GM19035 (cell line): ENCODE data around the gene FMNL2.
"Not testable (repeated sequence)": the region's sequence is repeated elsewhere in the genome, so short reads cannot be mapped to it uniquely, and the experiment has no call there.

Experiments
- ATAC-seq: cut with Tn5 transposase; IDR thresholded peaks from one replicate; pipeline ENCODE4 v1.9.1; 2021; ENCODE audit not compliant: unreplicated experiment

The FMNL2 gene

DNA sequence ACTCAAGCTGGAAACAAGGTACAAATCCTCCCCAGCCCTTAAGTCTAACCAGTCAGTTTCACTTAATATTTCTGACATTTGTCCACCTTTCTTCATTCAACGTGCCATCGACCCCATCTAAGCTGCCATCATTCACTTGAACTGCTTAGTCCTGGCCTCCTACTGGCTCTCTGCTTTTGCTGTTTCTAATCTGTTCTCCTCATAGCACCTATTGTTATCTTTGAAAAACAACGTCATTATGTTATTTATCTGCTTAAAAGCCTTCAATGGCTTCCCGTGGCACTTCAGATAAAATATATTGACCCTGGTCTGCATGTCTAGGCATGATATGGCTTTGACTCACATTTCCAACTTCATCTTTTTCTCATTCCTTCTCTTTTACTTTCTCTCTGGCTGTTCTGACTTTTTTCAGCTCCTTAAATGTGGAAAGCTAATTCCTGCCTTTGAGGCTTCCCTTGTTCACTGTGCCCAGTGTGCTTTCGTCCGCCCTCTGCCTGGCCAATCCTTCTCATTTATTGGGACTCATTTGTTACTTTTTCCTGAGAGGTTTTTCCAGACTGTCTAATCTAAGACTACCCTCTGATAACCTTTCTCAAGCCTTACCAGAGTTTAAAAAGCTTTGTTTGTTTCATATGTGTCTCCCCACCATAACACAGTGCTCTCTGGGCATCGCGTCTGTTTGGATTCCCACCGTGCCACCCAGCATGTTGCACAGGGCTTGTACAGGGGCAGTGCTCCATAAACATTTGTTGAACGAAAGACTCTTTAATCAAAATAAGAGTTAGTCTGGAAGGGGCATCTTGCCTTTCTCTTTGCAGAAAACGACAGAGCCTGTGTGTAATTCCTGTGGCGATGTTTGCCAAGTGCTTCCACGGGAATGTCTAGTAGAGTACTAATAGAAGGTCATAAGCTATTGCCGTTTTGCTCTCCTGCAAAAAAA is 183.9 kb downstream of the FMNL2 start:
- ATAC-seq: no peak

DNA sequence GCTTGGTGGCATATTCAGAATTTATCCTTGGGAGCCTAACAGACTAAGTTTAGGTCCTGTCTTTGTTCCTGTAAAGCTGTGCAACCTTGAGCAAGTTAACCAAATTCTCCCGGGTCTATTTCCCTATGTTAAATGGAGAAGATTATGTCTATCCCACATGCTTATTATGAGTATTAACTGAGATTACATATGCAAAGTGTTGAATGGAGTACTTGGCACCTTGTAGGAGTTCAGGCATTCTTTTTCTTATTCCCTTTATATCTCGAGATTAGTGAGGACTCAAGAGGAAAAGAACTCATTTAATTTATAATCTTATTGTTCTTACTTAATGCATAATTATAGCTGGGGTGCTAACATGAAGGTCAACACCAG is 184.6 kb downstream of the FMNL2 start:
- ATAC-seq: no peak

DNA sequence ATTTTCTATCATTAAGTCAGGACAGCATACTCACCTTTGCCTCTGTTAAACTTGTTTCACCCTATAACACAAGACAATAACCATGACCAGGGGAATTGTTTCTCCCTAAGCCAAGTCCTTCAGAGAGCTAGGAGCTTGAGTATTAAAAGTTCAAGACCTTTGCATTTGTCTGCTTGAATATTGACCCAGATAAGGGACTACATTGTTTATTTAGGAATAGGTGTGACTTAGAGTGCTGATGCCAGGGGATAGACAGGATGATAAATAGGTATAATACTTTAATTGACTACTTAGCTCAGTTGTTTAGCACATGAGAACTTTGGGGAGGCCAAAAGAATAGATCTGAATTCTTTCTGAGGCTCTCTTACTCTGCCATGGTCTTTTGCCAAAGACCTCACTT is 185.8 kb downstream of the FMNL2 start:
- no peak for ATAC-seq

DNA sequence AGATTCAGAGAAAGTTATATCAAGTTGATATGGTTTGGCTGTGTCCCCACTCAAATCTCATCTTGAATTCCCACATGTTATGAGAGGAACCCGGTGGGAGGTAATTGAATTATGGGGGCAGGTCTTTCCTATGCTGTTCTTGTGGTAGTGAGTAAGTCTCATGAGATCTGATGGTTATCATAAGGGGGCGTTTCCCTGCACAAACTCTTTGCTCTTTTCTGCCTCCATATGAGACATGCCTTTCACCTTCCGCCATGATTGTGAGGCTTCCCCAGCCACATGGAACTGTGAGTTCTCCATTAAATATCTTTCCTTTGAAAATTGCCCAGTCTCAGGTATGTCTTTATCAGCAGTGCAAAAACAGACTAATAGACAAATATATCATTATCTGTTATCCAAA is 187.5 kb downstream of the FMNL2 start:
- not testable (repeated sequence) for ATAC-seq

DNA sequence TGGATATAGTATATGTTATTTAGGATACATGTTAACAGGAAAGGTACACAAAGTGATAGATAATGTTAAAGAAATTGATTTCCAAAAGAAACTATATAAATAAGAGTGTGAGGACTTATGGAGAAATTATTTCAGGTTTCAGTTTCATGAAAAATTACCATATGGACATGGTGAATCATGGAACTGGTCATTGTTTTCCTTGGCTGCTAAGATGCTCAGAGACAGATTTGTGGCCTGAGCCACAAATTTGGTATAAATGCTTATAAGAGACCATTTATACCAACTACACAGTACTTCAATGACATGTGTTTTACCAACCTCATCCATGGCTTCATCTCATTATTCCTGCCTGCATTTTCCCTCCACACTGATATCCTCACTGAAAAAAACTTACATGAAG is 188.1 kb downstream of the FMNL2 start:
- no peak for ATAC-seq

DNA sequence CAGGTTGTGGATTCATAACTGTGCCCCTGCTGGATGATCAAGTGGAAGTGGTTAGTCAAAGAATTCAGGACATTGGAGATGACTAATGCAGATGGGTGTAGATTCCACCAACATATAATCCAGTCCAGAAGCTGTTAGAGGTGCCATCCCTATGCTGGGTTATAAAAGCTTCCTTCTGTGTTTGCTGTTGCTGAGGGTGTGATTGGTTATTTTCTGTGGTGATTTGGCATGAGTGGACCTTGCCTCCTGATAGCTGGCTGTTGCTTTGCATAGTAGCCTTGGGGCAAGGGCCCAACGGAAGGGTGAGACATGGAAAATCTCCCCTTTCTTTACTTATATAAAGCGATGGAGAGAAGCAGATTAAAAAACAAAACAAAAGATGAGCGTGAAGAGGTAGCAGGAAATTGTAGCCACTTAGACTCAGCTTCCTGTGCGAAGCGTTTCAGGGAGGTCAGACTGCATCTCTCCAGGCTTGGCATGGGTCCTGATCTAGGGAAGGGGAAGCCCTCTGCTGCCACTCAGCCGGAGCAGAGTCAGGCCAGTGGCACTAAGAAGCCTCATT is 190.4 kb downstream of the FMNL2 start:
- no peak for ATAC-seq

DNA sequence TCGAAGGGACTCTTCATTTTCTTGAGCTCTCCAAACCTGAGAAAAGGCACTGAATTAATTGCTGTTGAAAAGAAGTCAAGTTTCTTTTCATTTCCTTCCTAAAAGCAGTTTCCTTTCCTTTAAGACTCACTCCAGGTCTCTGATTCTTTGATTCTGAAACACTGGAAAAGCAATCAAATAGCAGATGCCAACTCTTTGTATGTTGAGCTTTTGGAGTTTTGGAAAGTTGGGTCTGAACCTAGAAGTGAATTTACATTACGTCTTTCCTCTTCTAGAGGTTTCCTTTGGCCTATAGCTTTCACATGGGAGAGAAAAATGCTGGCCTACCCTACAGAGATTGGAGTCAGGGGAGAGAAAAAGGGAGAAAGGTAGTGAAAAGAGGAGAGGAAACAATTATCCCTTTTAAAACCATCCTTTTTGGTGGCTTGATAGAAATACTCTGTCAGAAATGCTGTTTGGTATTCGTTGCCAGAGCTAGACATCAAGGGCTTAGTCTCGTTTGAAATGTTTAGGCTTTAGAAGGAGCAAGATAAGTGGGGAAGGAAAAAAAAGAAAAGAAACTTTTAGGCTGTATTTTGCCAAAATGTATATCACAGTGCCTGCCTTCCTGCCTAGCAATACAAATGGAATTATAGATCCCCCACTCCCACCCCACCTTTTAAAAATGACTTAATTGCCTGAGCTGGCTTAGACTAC is 194.6 kb downstream of the FMNL2 start:
- no peak for ATAC-seq

DNA sequence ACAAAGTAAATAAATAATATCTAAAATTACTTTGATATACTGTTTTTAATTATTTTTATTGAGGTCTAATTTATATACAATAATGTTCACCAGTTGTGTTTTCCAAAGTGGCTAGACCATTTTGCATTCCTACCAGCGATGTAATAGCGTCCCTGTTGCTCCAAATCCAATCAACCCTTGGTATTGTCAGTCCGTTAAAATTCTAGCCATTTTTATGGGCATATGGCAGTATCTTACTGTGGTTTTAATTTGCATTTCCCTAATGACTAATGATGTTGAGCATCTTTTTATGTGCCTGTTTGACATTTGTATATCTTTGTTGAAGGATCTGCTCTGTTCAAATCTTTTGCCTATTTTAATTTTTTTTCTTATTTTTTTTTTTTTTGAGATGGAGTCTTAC is 197.3 kb downstream of the FMNL2 start:
- ATAC-seq: no peak

DNA sequence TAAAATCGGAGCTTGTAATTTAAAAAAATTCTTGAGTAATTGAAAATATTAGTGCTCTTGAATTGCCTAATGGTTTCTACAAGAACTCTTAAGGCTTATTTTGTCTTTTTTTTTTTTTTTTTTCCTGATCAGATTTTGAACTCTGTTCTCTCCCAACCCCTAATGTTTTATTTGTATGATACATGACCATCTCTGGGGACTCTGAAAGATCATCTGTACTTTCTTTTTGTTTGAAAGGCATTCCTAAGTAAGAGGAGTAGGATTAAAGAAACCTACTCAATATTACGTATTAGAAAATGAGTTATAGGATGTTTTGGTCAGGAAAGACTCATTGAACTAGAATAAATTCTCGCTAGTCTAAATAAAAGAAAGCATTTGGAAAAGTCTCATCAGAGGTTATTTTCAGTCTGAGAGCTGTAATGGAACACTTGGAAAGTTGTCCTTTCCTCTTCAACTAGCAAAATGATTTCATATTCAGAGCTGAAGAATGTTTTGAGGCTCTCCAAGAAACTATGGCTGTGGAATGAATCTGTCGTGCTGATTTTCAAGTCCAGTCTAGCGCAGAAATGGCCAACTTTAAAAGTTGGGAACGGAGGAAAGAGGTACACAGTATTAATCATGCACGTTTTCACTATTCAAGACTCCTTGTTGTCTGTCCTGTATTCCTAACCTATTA is 199.6 kb downstream of the FMNL2 start:
- no peak for ATAC-seq

DNA sequence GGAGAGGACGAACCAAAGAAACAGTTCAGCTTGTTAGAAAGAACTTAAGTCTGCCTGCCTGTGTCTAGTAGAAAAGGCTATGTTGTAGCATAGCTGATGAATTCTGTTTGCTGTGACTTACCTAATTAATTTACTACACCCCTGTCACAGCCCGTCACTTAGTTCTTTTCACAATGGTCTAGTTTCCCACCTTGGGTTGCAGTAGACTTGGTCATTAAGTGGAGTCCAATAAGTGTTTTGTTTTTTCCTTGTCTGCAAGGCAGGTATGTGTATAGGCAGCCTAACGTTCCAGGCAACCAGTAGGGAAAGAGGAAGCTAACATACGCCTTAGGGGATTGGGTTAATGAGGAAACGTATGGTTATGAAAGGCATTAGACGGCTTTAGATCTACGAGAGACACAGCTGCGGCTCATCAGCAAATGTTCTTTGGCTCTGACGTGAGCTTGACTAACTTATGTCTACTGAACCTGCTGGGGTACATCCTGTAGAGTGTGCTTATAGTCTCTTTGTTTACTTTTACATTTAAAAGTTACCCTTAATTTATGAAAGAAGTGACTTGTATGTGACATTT is 202.2 kb downstream of the FMNL2 start:
- ATAC-seq: no peak

DNA sequence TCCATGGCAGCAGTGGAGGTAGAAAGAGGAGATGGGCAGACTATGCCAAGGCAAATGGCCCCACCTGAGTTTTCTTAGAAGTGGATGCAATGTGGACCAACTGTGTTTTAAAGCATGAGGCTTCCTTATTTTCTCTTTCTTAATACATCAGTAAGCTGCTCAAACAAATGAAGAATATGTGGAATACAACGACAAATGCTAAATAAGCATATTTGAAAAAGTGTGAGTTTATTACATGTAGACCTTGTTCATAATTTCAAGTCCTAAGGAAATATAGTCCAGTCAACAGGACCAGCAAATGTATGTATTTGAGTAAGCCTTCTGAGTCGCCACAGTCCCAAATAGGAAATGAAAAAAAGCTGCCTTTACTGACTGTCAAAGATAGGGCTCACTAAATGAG is 204.4 kb downstream of the FMNL2 start:
- ATAC-seq: no peak

DNA sequence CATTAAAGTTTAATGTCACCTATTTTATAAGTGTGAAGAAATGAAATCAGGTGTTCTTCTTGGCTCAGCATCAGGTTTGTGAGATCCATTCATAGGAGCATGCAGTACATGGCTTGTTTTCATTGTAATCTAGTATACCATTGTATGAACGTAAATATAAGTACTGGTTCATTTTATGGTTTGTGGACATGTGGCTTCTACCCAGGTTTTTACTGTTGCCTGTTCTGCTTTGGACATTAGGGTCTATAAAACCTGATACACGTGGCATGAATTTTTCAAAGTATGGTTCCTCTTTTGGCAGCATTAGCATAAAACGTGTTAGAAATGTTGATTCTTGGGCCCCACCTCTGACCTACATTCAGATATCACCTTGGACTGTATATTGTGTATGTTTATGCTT is 206.7 kb downstream of the FMNL2 start:
- ATAC-seq: no peak

DNA sequence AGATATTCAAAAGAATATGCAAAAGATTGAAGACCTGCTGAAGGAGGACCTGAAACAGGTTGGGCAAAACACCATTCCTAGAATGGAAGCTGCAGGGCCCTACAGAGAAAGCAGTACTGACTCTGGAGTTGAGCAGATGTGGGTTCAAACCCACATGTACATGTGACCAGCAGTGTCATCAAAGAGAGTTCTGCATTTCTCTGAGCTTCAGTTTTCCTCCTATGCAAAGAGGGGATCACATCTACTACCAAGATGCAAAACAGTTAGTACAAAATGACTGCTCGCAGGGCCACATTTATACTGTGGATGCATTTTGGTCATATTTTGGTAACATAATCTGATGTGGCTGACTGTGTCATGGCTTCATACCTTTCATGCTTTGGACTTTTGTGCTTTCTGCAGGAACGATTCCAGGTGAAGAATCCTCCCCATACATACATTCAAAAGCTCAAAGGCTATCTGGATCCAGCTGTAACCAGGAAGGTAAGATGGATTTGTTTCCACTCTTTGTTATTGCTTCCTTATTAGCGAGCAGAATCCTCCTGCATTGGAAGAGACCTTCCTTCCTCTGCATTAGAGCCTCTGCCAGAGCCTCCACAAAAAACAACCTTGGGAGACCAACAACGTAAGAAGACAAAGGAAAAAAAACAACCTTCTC is 207.5 kb downstream of the FMNL2 start:
- ATAC-seq: no peak

DNA sequence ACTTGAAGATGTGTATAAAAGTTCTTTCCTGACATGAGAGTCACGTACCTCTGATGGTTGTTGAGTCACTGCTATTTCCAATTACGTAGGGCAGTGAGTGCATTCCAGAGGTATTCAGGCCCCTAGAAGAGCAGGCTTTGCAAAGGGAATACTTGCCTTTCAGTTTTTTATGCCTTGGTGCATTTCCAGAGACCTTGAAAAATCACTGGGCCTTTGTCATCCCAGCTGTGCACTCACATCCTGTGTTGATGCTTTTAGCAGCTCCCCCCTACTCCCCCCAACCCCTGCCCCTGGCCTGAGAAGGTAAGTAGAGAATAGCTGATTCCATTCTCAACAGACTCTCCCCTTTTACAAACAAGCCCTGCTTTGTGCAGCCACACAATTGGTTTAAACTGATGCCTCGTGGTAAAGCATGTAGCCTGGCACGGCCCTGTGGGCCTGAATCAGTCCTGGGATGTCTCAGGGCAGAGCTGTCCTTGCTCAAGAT is 208.1 kb downstream of the FMNL2 start:
- no peak for ATAC-seq

DNA sequence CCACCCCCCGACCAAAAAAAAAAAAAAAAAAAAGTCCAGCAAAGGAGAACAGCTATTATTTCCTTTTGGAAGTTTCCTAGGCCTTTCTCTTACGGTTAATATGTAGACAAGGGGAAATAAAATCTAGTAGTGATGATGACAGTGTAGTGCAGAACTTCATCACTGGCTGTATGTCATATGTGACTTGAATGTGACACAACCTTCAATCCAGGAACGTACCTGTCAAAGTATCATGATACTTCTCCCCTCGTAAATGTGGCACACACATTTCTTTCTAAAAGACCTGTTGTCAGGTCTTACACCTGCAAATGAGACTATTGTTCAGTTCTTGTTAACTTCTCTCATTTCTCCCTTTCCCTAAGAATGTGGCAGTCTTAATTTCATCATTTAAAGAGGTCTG is 208.7 kb downstream of the FMNL2 start:
- no peak for ATAC-seq

DNA sequence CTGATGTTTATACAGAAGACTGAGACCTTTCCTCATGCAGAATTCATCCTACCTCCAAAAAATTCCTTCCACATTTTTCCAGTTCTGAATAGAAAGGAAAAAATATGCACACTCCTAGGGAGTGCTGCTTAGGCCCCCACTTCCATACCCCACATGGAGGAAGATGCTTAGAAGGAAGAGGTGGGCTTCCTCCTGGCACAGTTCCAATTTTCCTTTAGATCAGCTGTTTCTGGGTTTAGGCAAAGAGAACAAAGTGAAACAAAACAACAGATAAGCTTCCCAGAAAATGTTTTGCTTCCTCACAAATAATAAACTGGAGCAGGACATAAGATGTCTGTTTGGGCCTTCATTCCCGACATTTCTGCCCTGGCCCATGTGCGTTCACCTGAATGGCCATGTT is 209.7 kb downstream of the FMNL2 start:
- ATAC-seq: no peak

DNA sequence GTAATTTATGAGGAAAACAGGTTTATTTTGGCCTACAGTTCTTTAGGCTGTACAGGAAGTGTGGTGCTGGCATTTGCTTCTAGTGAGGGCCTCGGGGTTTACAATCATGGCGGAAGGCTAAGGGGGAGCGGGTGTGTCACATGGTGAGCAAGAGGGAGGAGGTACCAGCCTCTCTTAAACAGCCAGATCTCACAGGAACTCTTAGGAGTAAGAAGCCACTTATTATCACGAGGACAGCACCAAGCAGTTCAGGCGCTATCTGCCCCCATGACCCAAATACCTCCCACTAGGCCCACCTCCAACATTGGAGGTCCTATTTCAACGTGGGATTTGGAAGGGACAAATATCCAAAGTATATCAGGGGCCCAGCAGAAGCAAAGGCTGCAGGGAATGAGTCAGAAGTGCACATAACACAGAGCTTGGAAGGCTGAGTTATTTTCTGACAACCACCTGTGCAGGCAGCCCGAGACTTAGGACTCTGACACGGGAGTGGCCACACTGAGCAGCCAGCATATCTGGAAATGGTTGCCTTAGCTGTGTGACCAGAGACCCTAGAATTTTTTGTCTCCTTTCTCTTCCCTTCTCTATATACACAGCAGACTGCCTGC is 211.4 kb downstream of the FMNL2 start:
- no peak for ATAC-seq

DNA sequence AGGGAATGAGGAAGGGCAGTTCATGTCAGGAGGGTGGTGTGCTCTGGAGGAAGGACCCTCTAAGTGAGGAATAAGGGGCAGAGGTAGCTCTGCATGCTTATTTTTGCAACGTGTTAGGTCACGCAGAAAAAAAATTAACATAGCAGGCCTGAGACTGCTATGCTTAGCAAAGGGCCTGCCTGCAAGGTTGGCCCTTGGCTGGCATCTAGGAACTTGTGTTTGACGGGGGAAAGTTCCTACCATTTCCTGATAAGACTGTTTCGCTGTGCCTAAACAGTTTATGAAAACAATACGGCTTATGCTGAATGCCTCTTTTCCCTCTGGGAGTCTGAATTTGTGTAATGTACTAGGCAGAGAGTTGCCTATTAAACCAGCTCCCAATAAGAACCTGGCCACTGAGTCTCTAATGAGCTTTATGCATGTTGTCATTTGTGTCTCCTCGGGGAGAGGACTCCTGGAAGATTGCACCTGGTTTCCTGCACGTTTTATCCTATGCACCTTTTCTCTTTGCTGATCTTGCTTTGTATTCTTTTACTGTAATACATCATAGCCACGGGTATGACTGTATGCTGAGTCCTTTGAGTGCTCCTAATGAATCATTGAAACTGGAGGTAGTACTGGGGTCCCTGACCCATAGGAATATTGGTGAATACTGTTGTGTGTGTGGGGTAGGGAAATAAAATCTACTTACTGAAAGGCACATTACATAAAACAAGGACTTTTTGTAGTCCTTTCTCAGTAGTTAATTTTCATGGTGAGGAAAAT is 213.3 kb downstream of the FMNL2 start:
- ATAC-seq: no peak

DNA sequence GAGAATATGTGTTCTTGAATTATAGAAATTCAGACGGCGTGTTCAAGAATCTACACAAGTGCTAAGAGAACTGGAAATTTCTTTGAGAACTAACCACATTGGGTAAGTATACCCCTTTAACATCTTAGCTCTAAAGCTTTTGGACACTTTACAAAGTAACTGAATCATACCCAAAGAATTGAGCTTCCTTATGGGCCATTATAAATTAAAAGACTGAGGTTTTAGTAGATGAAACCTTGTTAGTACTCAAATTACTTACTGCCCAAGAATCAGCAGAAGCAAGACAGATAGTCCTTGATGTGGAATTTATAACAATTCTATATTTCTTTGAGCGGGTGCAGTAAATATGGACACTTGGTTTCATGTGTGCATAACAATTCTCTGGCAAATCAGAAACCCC is 214.0 kb downstream of the FMNL2 start:
- no peak for ATAC-seq
